GM18526 (cell line): Measurements from ENCODE around the gene SLC39A8.

ENCODE experiments used
- POLR2A ChIP-seq: IDR thresholded peaks from 3 replicates; pipeline ENCODE4 v1.6.1; 2011; ENCODE audit not compliant: insufficient read length; ENCODE audit errors: extremely low read depth

The SLC39A8 gene

GRCh38 chr4:102343964-102344519, 1.2 kb downstream of the SLC39A8 start:
- no peak for TF ChIP-seq POLR2A

GRCh38 chr4:102342404-102343074, 2.7 kb downstream of the SLC39A8 start:
- TF ChIP-seq POLR2A = no peak

GRCh38 chr4:102341201-102341600, 4.1 kb downstream of the SLC39A8 start:
- no peak for TF ChIP-seq POLR2A

GRCh38 chr4:102339018-102339417, 6.3 kb downstream of the SLC39A8 start:
- TF ChIP-seq POLR2A = no peak

- TF ChIP-seq POLR2A = no peak
These were observed 6.9 kb downstream of the SLC39A8 start for GRCh38 chr4:102338405-102338804.

- TF ChIP-seq POLR2A = no peak
These were observed 9.7 kb downstream of the SLC39A8 start for GRCh38 chr4:102335616-102336015.

- TF ChIP-seq POLR2A = no peak
These were observed 10.7 kb downstream of the SLC39A8 start for GRCh38 chr4:102334624-102335023.

GRCh38 chr4:102333787-102334186, 11.5 kb downstream of the SLC39A8 start:
- no peak for TF ChIP-seq POLR2A

GRCh38 chr4:102328045-102328444, 17.2 kb downstream of the SLC39A8 start:
- no peak for TF ChIP-seq POLR2A

- TF ChIP-seq POLR2A = no peak
These were observed 18.3 kb downstream of the SLC39A8 start for GRCh38 chr4:102326951-102327350.

GRCh38 chr4:102324730-102325129, 20.6 kb downstream of the SLC39A8 start:
- TF ChIP-seq POLR2A = no peak

GRCh38 chr4:102322736-102323135, 22.5 kb downstream of the SLC39A8 start:
- TF ChIP-seq POLR2A = no peak

GRCh38 chr4:102321260-102321995, 23.9 kb downstream of the SLC39A8 start:
- TF ChIP-seq POLR2A = no peak

GRCh38 chr4:102319594-102319993, 25.7 kb downstream of the SLC39A8 start:
- no peak for TF ChIP-seq POLR2A

GRCh38 chr4:102318526-102318925, 26.8 kb downstream of the SLC39A8 start:
- TF ChIP-seq POLR2A = no peak

GRCh38 chr4:102318105-102318504, 27.2 kb downstream of the SLC39A8 start:
- no peak for TF ChIP-seq POLR2A
